GM12891 (cell line): ENCODE results near the gene UQCRC1.

Experiments used
- POLR2AphosphoS5 ChIP-seq: IDR thresholded peaks from 2 replicates; pipeline ENCODE4 v1.6.1; 2011; ENCODE audit warnings: low read depth, low read length, control low read depth
- TAF1 ChIP-seq: IDR thresholded peaks from 2 replicates; pipeline ENCODE4 v1.6.1; 2011; ENCODE audit warnings: low read depth, low read length, control low read depth

GRCh38 chr3:48575366-48575765, 34.1 kb downstream of the UQCRC1 start:
- no peak for TF ChIP-seq POLR2AphosphoS5
- no peak for TF ChIP-seq TAF1
